H1 (cell line): ENCODE results near the gene PITRM1. TPM values are rescaled to one million over a fixed set of nuclear protein-coding genes. Genes with fewer than 3 reads are reported as not detected.

Experiments used
- CTCF ChIA-PET: fragments of 300-600 bp; sonication (Branson Sonifier 250); formaldehyde crosslinking; loops from one replicate; lab custom pipeline; 2021; ENCODE audit not compliant: partially characterized antibody; lab: Charles Lee
- POLR2A ChIA-PET: fragments of 300-600 bp; sonication (Branson Sonifier 250); formaldehyde crosslinking; loops from one replicate; lab custom pipeline; 2021; ENCODE audit warnings: inconsistent platforms; ENCODE audit not compliant: partially characterized antibody; lab: Charles Lee
- DNase-seq, 2 experiments: peaks; one replicate each; pipeline versions ENCODE4 v3.0.0 to v3.0.0-alpha.2; 2010 to 2022; ENCODE audit warnings: low spot score in 2 of 2, low read depth in 1 of 2, mixed read lengths in 1 of 2
- FAIRE-seq: peaks from 2 replicates; lab custom pipeline; 2011; peaks lifted over from hg19 to GRCh38; lab: Jason Lieb, UNC
- H2AFZ ChIP-seq: 2 replicates; pipeline ENCODE4 v1.8.1; 2012; ENCODE audit warnings: low read length, inconsistent platforms
- H2AK5ac ChIP-seq: 2 replicates; pipeline ENCODE4 v1.6.1; 2013; ENCODE audit warnings: low read depth, low read length
- H2BK120ac ChIP-seq: replicated peaks from 2 replicates; pipeline ENCODE3; 2013; ENCODE audit warnings: low read depth, low read length, inconsistent platforms
- H2BK12ac ChIP-seq: 2 replicates; pipeline ENCODE4 v1.6.1; 2013; ENCODE audit warnings: low read depth, low read length
- H2BK15ac ChIP-seq: 2 replicates; pipeline ENCODE4 v1.6.1; 2013; ENCODE audit warnings: low read length
- H2BK20ac ChIP-seq: 2 replicates; pipeline ENCODE4 v1.6.1; 2013; ENCODE audit warnings: low read length
- H2BK5ac ChIP-seq: 2 replicates; pipeline ENCODE4 v1.6.1; 2013; ENCODE audit warnings: low read depth, low read length
- H3K14ac ChIP-seq: 2 replicates; pipeline ENCODE4 v1.6.1; 2013; ENCODE audit warnings: inconsistent platforms; ENCODE audit not compliant: insufficient read length
- H3K18ac ChIP-seq: 2 replicates; pipeline ENCODE4 v1.6.1; 2013; ENCODE audit warnings: low read length; ENCODE audit errors: extremely low read depth
- H3K23ac ChIP-seq: 2 replicates; pipeline ENCODE4 v1.6.1; 2013; ENCODE audit warnings: inconsistent platforms; ENCODE audit not compliant: insufficient read length
- H3K23me2 ChIP-seq: 2 replicates; pipeline ENCODE4 v1.6.1; 2013; ENCODE audit warnings: low read depth, low read length
- H3K27ac ChIP-seq: 2 replicates; pipeline ENCODE4 v1.6.1; 2011; ENCODE audit warnings: low read depth, low read length, inconsistent platforms
- H3K27me3 ChIP-seq, 4 experiments: replicated peaks in 1 of 4; 1 replicate in 1 of 4; 2 replicates in 3 of 4; pipeline versions ENCODE4 v1.6.1 to v1.8.1; 2011 to 2013; ENCODE audit warnings: low read length in 3 of 4, mild to moderate bottlenecking in 3 of 4, inconsistent platforms in 2 of 4, mixed read lengths in 2 of 4, moderate library complexity in 1 of 4; ENCODE audit not compliant: control insufficient read depth in 3 of 4, insufficient read depth in 3 of 4; ENCODE audit errors: extremely low read depth in 1 of 4
- H3K36me3 ChIP-seq, 4 experiments: 2 replicates each; pipeline versions ENCODE4 v1.6.1 to v1.8.1; 2011 to 2013; ENCODE audit warnings: mild to moderate bottlenecking in 4 of 4, low read length in 3 of 4, moderate library complexity in 2 of 4, control low read depth in 1 of 4, inconsistent platforms in 1 of 4; ENCODE audit not compliant: insufficient read depth in 4 of 4, control insufficient read depth in 2 of 4
- H3K4ac ChIP-seq: replicated peaks from 2 replicates; pipeline ENCODE3; 2013; ENCODE audit warnings: low read length, low read depth, mixed read lengths, inconsistent platforms; ENCODE audit not compliant: insufficient read length
- H3K4me1 ChIP-seq, 4 experiments: replicated peaks in 1 of 4; 1 replicate in 1 of 4; 2 replicates in 3 of 4; pipeline versions ENCODE4 v1.6.1 to v1.8.1; 2011 to 2013; ENCODE audit warnings: low read length in 3 of 4, inconsistent platforms in 2 of 4, mixed read lengths in 1 of 4; ENCODE audit not compliant: insufficient read depth in 4 of 4, control insufficient read depth in 3 of 4
- H3K4me2 ChIP-seq, 2 experiments: 2 replicates each; pipeline versions ENCODE4 v1.6.1 to v1.8.1; 2011 to 2013; ENCODE audit warnings: low read depth in 2 of 2, low read length in 2 of 2, control low read depth in 1 of 2, inconsistent platforms in 1 of 2, mild to moderate bottlenecking in 1 of 2; ENCODE audit not compliant: insufficient read depth in 1 of 2
- H3K4me3 ChIP-seq, 4 experiments: fragments of 200-600, 300-600 bp in 1 of 4; sonication (generic), shearing (Covaris generic), sonication (Bioruptor Twin) in 1 of 4; 2 replicates each; pipeline versions ENCODE4 v1.5.1 to v1.8.1; 2011 to 2016; ENCODE audit warnings: low read length in 4 of 4, low read depth in 3 of 4, control low read depth in 2 of 4, inconsistent platforms in 2 of 4, mild to moderate bottlenecking in 2 of 4, mixed read lengths in 1 of 4, moderate library complexity in 1 of 4; ENCODE audit not compliant: insufficient read depth in 2 of 4; ENCODE audit errors: extremely low read depth in 1 of 4
- H3K56ac ChIP-seq: replicated peaks from 2 replicates; pipeline ENCODE3; 2013; ENCODE audit warnings: low read depth, mild to moderate bottlenecking, mixed read lengths, low read length, inconsistent platforms; ENCODE audit not compliant: insufficient read length
- H3K79me1 ChIP-seq: 2 replicates; pipeline ENCODE4 v1.6.1; 2013; ENCODE audit warnings: low read depth, low read length, control low read depth
- H3K79me2 ChIP-seq, 2 experiments: 2 replicates each; pipeline versions ENCODE4 v1.6.1 to v1.8.1; 2012 to 2013; ENCODE audit warnings: low read length in 2 of 2, mild to moderate bottlenecking in 2 of 2, inconsistent platforms in 1 of 2; ENCODE audit not compliant: insufficient read depth in 2 of 2, control insufficient read depth in 1 of 2
- H3K9ac ChIP-seq, 4 experiments: replicated peaks in 1 of 4; 1 replicate in 1 of 4; 2 replicates in 3 of 4; pipeline versions ENCODE4 v1.6.1 to v1.8.1; 2011 to 2013; ENCODE audit warnings: low read depth in 3 of 4, low read length in 3 of 4, control low read depth in 2 of 4, mild to moderate bottlenecking in 2 of 4, moderate library complexity in 2 of 4, inconsistent platforms in 1 of 4; ENCODE audit errors: extremely low read depth in 1 of 4
- H3K9me3 ChIP-seq, 2 experiments: 2 replicates each; pipeline versions ENCODE4 v1.6.1 to v1.8.1; 2012 to 2013; ENCODE audit warnings: mild to moderate bottlenecking in 2 of 2, moderate library complexity in 2 of 2, control low read depth in 1 of 2, inconsistent platforms in 1 of 2, low read depth in 1 of 2, low read length in 1 of 2, mixed read lengths in 1 of 2; ENCODE audit not compliant: insufficient read depth in 2 of 2
- H4K20me1 ChIP-seq, 2 experiments: replicated peaks in 1 of 2; 2 replicates each; pipeline versions ENCODE3 to v1.8.1; 2011 to 2013; ENCODE audit warnings: inconsistent platforms in 2 of 2, low read length in 2 of 2, mild to moderate bottlenecking in 1 of 2; ENCODE audit not compliant: insufficient read depth in 2 of 2, control insufficient read depth in 1 of 2
- H4K5ac ChIP-seq: 2 replicates; pipeline ENCODE4 v1.6.1; 2013; ENCODE audit warnings: low read length, low read depth, mixed read lengths, inconsistent platforms; ENCODE audit not compliant: insufficient read length
- H4K8ac ChIP-seq: 2 replicates; pipeline ENCODE4 v1.8.0; 2013; ENCODE audit warnings: mild to moderate bottlenecking, moderate library complexity, low read length, inconsistent platforms; ENCODE audit not compliant: insufficient read depth; ENCODE audit errors: extremely low read depth
- H4K91ac ChIP-seq: replicated peaks from 2 replicates; pipeline ENCODE3; 2013; ENCODE audit warnings: low read length, mixed read lengths, inconsistent platforms; ENCODE audit not compliant: insufficient read length
- JUND ChIP-seq: IDR thresholded peaks from 2 replicates; pipeline ENCODE4 v1.6.1; 2011; ENCODE audit warnings: mild to moderate bottlenecking, improper control_type of control experiment, low read length
- KDM5A ChIP-seq: fragments of 200-600 bp; IDR thresholded peaks from 2 replicates; pipeline ENCODE4 v1.7.1; 2012; ENCODE audit warnings: mild to moderate bottlenecking, low read length, inconsistent platforms, mixed read lengths
- TBP ChIP-seq: IDR thresholded peaks from 2 replicates; pipeline ENCODE4 v1.6.1; 2011; ENCODE audit warnings: low read depth, low read length, improper control_type of control experiment
- WGBS, 2 experiments: shearing (Covaris generic) in 1 of 2; methylation state at CpG; one replicate each; pipeline versions ENCODE4 v1.1.6 to v1.1.7; 2013 to 2015; ENCODE audit warnings: low lambda C conversion rate in 2 of 2, mixed read lengths in 2 of 2, inconsistent platforms in 1 of 2, low coverage in 1 of 2, missing lambda C conversion rate in 1 of 2; ENCODE audit not compliant: insufficient replicate concordance in 2 of 2, insufficient coverage in 1 of 2, insufficient read length in 1 of 2; ENCODE audit errors: extremely low coverage in 1 of 2, missing lambda C conversion rate in 1 of 2; 5-methylcytosine and 5-hydroxymethylcytosine counted together
- polyA plus RNA-seq, 7 experiments: library from polyadenylated mRNA; depleted of rRNA in 3 of 7; stranded (reverse) in 5 of 7; unstranded in 2 of 7; fragments of >200 nt in 5 of 7; fragments of 200-250 nt in 2 of 7; gene quantifications; 1 replicate in 5 of 7; 2 replicates in 1 of 7; 4 replicates in 1 of 7; pipeline versions ENCODE4 v1.2.1 to v1.2.3, GENCODE V29; 2011 to 2013; ENCODE audit warnings: missing spikeins in 2 of 7, mixed read lengths in 2 of 7
- total RNA-seq: library from RNA; stranded (reverse); fragmentation: NEBNext Ultra II Directional; extraction: Animal tissue kit (Norgen Biotek cat#: 25700); gene quantifications from 2 replicates; pipeline ENCODE4 v1.2.1, GENCODE V29; 2021

PITRM1 gene
- total and polyA plus RNA-seq, 2 of the 8 experiments (the other 6 are each of a cell fraction or from before 2014, with no cell fraction given) = 18.6 to 31.5 TPM

GRCh38 chr10:3195726-3196125 is 23.1 kb upstream of the PITRM1 start:
- Histone ChIP-seq H4K20me1 (no peaks in the 10 kb centered on the region), H3K27me3 (peaks cover 0 to 3% (median under 1%) of the 10 kb centered on the region in 4 experiments; a peak in 1 of 7 replicates), H4K8ac (no peak overlapping the region), H3K36me3 (no peaks in the 10 kb centered on the region), H3K18ac (no peak overlapping the region), H3K4ac (no peak overlapping the region), H3K79me2 (no peaks in the 10 kb centered on the region)
- 91% methylated on average over 9 of the region's 9 CpGs; no CpG with 5 or more reads in 1 of the 2 experiments for WGBS, 2 experiments
- TF ChIP-seq TBP = no peak
- TF ChIP-seq KDM5A = no peak
- no peak for TF ChIP-seq JUND
- TF ChIP-seq, all 59 proteins: peak for 0
- Histone ChIP-seq H3K9ac (no peak overlapping the region; a peak in 1 of 7 replicates), H3K79me1 (no peaks in the 10 kb centered on the region), H2AK5ac (no peak overlapping the region), H2BK5ac (no peak overlapping the region), H2BK15ac (no peak overlapping the region), H3K4me2 (no peak overlapping the region), H3K23ac (no peak overlapping the region), H4K91ac (no peak overlapping the region), H2BK120ac (no peak overlapping the region), H2BK20ac (no peak overlapping the region), H2BK12ac (no peak overlapping the region), H3K9me3 (no peaks in the 10 kb centered on the region), H3K23me2 (no peaks in the 10 kb centered on the region), H2AFZ (no peak overlapping the region), H3K27ac (no peak overlapping the region), H3K56ac (no peak overlapping the region), H3K4me3 (no peak overlapping the region), H3K14ac (no peak overlapping the region), H3K4me1 (no peaks in the 10 kb centered on the region; a peak in 1 of 7 replicates), H4K5ac (no peak overlapping the region)
- no peak for DNase-seq
- no peak for FAIRE-seq
- POLR2A ChIA-PET = no interaction called here
- CTCF ChIA-PET = interaction anchor here (1.6 to 2.9 kb wide), 3 partner anchors 33 to 1571 kb away, joined by 5 to 10 read pairs (median 6); no protein-coding TSS in a partner anchor
